Esophagus squamous epithelium (tissue), 5 donors: ENCODE data around the gene KCNMA1. TPM values are rescaled to one million over a fixed set of nuclear protein-coding genes. Genes with fewer than 3 reads are reported as not detected.
A peak's percentile ranks its signal among the peaks of the same experiment; 100 is the strongest.

ENCODE experiments used
- DNase-seq: peaks from one replicate; lab custom pipeline; 2025; lab: John Stamatoyannopoulos, UW
- H3K27ac ChIP-seq, 4 donors: fragments of 200-600 bp; sonication (generic); one replicate each; pipeline ENCODE4 v1.5.1; 2016 to 2019; ENCODE audit warnings: mild to moderate bottlenecking in 1 of 4
- H3K27me3 ChIP-seq, 4 donors: fragments of 200-600 bp; sonication (generic); 1 replicate in 3 of 4; 2 replicates in 1 of 4; pipeline versions ENCODE4 v1.5.1 to v1.6.0; 2017 to 2021; ENCODE audit warnings: antibody characterized with exemption in 1 of 4
- H3K36me3 ChIP-seq, 3 donors: fragments of 200-600 bp; sonication (generic); one replicate each; pipeline ENCODE4 v1.5.1; 2016 to 2019
- H3K4me1 ChIP-seq, 3 donors: fragments of 200-600 bp; sonication (generic); one replicate each; pipeline ENCODE4 v1.5.1; 2017 to 2019
- H3K4me3 ChIP-seq, 4 donors: fragments of 200-600 bp; sonication (generic); 1 replicate in 3 of 4; 2 replicates in 1 of 4; pipeline ENCODE4 v1.5.1; 2016 to 2019; ENCODE audit warnings: mild to moderate bottlenecking in 2 of 4, moderate library complexity in 1 of 4
- H3K9me3 ChIP-seq, 3 donors: fragments of 200-600 bp; sonication (generic); one replicate each; pipeline ENCODE4 v1.5.1; 2016 to 2019
- POLR2A ChIP-seq, 4 donors: fragments of 450-650 bp; IDR thresholded peaks; one replicate each; pipeline ENCODE4 v1.6.1; 2017; ENCODE audit warnings: antibody characterized with exemption in 4 of 4, mild to moderate bottlenecking in 4 of 4, moderate library complexity in 3 of 4
- WGBS, 2 donors: methylation state at CpG; one replicate each; pipeline ENCODE4 v1.1.5; 2018; 5-methylcytosine and 5-hydroxymethylcytosine counted together
- intact Hi-C: fragments of 100-400 bp; cut with DNase I; formaldehyde crosslinking; loops from one replicate; pipeline ENCODE4 v1.15.0; 2022
- total RNA-seq, 4 donors: library from RNA; depleted of rRNA; stranded (reverse); fragments of >200 nt; gene quantifications; one replicate each; pipeline ENCODE4 v1.1.0, GENCODE V29; 2016
- TF ChIP-seq, protein P1 (sequence below), 6 experiments: fragments of 450-650 bp in 4 of 6; fragments of 200-600 bp in 2 of 6; sonication (generic) in 2 of 6; IDR thresholded peaks; one replicate each; pipeline ENCODE4 v1.5.1; 2016 to 2019; ENCODE audit warnings: antibody characterized with exemption in 6 of 6, mild to moderate bottlenecking in 4 of 6, moderate library complexity in 4 of 6
- donor health status: DM: yes; HTN: yes; CAD: no.

The KCNMA1 gene
- total RNA-seq, 4 donors from 2014 or later: 7.5 to 74.2 (median 18.0) TPM

DNA sequence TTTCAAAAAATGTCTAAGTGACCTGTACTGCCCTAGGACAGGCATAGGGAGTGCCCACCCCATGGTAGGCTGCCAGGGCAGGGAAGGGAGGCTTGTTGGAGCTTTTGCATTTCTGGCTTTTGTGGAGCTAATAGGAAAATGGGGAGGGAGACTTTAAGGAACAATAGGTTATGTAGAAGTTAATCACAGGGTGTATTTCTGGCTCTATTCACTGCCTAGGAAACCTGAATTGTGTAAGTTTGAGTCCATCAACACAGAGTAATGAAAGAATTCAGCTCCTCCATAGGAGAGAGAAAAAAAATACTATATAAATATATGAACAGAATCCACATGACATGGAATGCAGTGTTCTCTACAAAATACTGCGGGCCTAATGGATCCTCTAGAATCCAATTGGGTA is 661.5 kb downstream of the KCNMA1 start:
- WGBS, 2 donors: 76 to 89% methylated on average over 1 of the region's 1 CpG
- DNase-seq: no peak
- Histone ChIP-seq H3K36me3 (no peaks in the 10 kb centered on the region), H3K27ac (no peak overlapping the region), H3K4me1 (no peaks in the 10 kb centered on the region), H3K27me3 (no peaks in the 10 kb centered on the region), H3K4me3 (no peak overlapping the region), H3K9me3 (no peaks in the 10 kb centered on the region)
- TF ChIP-seq, protein P1, sequence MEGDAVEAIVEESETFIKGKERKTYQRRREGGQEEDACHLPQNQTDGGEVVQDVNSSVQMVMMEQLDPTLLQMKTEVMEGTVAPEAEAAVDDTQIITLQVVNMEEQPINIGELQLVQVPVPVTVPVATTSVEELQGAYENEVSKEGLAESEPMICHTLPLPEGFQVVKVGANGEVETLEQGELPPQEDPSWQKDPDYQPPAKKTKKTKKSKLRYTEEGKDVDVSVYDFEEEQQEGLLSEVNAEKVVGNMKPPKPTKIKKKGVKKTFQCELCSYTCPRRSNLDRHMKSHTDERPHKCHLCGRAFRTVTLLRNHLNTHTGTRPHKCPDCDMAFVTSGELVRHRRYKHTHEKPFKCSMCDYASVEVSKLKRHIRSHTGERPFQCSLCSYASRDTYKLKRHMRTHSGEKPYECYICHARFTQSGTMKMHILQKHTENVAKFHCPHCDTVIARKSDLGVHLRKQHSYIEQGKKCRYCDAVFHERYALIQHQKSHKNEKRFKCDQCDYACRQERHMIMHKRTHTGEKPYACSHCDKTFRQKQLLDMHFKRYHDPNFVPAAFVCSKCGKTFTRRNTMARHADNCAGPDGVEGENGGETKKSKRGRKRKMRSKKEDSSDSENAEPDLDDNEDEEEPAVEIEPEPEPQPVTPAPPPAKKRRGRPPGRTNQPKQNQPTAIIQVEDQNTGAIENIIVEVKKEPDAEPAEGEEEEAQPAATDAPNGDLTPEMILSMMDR (IDR thresholded peaks at IDR 0.05): no peak
- TF ChIP-seq POLR2A (IDR thresholded peaks at IDR 0.05): no peak
- intact Hi-C loops: no loop called here

DNA sequence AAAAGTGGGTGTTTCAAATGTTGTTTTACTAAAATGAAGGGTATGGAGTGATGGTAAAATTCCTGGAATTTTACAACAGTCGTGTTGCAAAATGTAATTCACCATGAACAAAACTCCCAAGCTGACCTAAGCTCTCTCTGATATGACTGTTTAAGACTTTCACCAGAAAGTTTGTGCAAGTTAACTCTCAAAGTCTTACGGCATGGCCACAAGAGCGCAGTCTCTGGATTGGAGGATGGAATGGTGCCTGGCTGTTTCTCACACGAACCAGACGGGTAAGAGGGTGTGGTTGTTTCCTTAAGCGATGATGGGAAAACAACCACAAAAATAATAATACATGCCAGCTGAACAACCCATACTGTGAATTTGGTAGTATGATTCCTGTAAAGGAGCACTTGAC is 662.5 kb downstream of the KCNMA1 start:
- no peak overlapping the region for H3K4me3 ChIP-seq
- DNase-seq: no peak
- intact Hi-C loops: no loop called here
- H3K27ac ChIP-seq: no peak overlapping the region
- H3K36me3 ChIP-seq: no peaks in the 10 kb centered on the region
- no peaks in the 10 kb centered on the region for H3K27me3 ChIP-seq
- no peaks in the 10 kb centered on the region for H3K4me1 ChIP-seq
- 63 to 79% methylated on average over 6 of the region's 6 CpGs for WGBS, 2 donors
- TF ChIP-seq POLR2A (IDR thresholded peaks at IDR 0.05): no peak
- TF ChIP-seq, protein P1 (IDR thresholded peaks at IDR 0.05): no peak
- no peaks in the 10 kb centered on the region for H3K9me3 ChIP-seq

DNA sequence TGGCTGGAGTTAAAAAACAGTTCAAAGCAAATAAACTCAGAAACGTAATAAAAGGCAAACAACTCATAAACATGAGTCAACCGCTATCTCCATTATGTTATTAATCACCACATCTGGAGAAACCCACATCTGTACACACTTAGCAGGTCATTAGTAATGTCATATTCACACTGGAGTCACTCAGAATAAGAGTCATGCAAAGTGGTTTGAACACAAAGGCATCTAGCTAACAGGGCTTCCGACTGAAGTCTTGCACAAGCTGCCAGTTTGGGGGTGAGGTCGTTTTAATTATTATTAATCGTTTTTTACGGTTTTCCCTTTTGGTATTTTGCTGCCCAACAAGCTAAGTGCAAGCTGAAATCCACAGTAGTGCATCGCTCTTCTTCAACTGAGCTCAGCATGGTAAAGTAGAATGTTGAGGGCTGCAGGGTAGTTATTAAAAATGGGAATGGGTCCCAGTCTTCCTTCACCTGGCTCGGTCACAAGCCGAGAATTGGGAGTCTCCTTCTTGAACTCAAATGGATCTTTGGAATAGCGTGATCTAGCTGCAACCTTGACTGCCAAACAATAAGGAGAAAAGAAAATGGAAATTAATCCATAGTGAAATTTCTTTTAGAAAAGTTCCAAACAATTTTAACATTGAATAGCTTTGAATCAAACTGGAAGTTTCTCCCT is 663.5 kb downstream of the KCNMA1 start:
- DNase-seq: no peak
- no peaks in the 10 kb centered on the region for H3K27me3 ChIP-seq
- H3K36me3 ChIP-seq: no peaks in the 10 kb centered on the region
- intact Hi-C loops: no loop called here
- no peak overlapping the region for H3K4me3 ChIP-seq
- no peaks in the 10 kb centered on the region for H3K4me1 ChIP-seq
- H3K9me3 ChIP-seq: no peaks in the 10 kb centered on the region
- TF ChIP-seq POLR2A (IDR thresholded peaks at IDR 0.05): no peak
- TF ChIP-seq, protein P1 (IDR thresholded peaks at IDR 0.05): no peak
- WGBS, 2 donors: 56 to 71% methylated on average over 10 of the region's 10 CpGs
- no peak overlapping the region for H3K27ac ChIP-seq

DNA sequence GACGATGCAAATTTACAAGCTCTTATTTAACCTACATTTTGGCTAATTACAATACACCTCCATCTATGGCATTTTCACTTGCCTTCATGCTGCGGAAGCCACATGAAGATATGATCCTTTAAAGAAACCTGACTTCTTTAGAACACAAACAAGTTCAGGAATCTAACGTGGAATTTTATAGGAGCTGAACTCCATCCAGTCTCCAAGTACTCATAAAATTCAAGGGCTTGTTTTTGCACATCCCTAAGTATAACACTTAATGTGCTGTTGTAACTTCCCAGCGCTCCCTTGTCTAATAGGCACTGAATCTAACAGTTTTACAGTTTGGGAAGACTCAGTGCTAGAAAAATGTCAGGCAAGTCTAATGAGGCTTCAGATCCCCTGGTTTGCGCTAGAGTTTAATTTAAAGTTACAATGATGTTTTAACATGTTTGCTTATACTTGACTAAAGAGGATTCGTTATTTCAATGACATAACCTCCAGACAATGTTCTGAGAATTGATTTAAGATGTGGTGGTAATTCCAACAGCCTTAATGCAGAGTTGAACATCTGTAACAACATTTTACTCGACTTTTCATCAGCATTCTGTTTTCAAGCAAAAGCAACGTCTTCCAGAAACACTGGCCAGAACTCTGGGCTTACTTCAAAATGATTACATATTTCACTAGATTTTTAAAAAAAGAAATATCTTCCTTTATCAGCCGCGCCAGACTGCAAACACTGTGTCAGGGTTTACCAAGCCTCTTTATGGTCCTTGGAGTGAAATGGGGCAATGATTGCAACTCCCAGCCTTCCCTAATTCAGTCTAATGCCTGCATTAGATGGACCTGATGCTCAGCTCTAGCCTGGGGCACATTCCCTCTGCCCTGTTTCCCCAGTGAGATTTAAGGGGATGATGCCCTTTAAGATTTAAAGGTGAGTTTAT is 664.3 kb downstream of the KCNMA1 start:
- H3K27ac ChIP-seq: peak overlapping the region in 1 of 4 donors; percentile 11

More for the DNA sequence above, 664.3 kb downstream of the KCNMA1 start:
- intact Hi-C loops: no loop called here
- no peaks in the 10 kb centered on the region for H3K4me1 ChIP-seq
- no peaks in the 10 kb centered on the region for H3K27me3 ChIP-seq
- no peak overlapping the region for H3K4me3 ChIP-seq
- H3K9me3 ChIP-seq: no peaks in the 10 kb centered on the region
- no peaks in the 10 kb centered on the region for H3K36me3 ChIP-seq
- TF ChIP-seq POLR2A (IDR thresholded peaks at IDR 0.05): no peak
- TF ChIP-seq, protein P1 (IDR thresholded peaks at IDR 0.05): no peak
- 65 to 68% methylated on average over 10 of the region's 10 CpGs for WGBS, 2 donors
- no peak for DNase-seq
